DMS53 treated with DMSO at 0.1 percent for 48 hours (cell line): Measurements from ENCODE around the gene A3GALT2.

Experiments
- DNase-seq: peaks from one replicate; lab custom pipeline; 2025; ENCODE audit not compliant: unreplicated experiment; lab: John Stamatoyannopoulos, UW

A3GALT2 gene

GRCh38 chr1:33320619-33321165 lies at the start of gene A3GALT2:
A3GALT2 (minus strand) TSS chr1:33321098; CDS start chr1:33321098, 0 bp downstream.
- DNase-seq = no peak

GRCh38 chr1:33370301-33370700 lies 49.4 kb upstream of the A3GALT2 start:
- no peak for DNase-seq

- no peak for DNase-seq
Observed at GRCh38 chr1:33369764-33370163, 48.9 kb upstream of the A3GALT2 start.

GRCh38 chr1:33369081-33369480 lies 48.2 kb upstream of the A3GALT2 start:
- no peak for DNase-seq

- no peak for DNase-seq
Observed at GRCh38 chr1:33368431-33368830, 47.5 kb upstream of the A3GALT2 start.

- DNase-seq = peak; percentile 76
Observed at GRCh38 chr1:33367485-33368405, 46.8 kb upstream of the A3GALT2 start.

- DNase-seq = no peak
Observed at GRCh38 chr1:33366762-33367484, 46.0 kb upstream of the A3GALT2 start.

GRCh38 chr1:33365560-33365997 lies 44.7 kb upstream of the A3GALT2 start:
- no peak for DNase-seq

- DNase-seq = peak; percentile 58
Observed at GRCh38 chr1:33364565-33364918, 43.6 kb upstream of the A3GALT2 start.

- DNase-seq = no peak
Observed at GRCh38 chr1:33363470-33363861, 42.6 kb upstream of the A3GALT2 start.

GRCh38 chr1:33363021-33363420 lies 42.1 kb upstream of the A3GALT2 start:
- no peak for DNase-seq

GRCh38 chr1:33361532-33362235 lies 40.8 kb upstream of the A3GALT2 start:
- DNase-seq = no peak

GRCh38 chr1:33360367-33360766 lies 39.5 kb upstream of the A3GALT2 start:
- DNase-seq = no peak

- DNase-seq = no peak
Observed at GRCh38 chr1:33359931-33360330, 39.0 kb upstream of the A3GALT2 start.

- DNase-seq = no peak
Observed at GRCh38 chr1:33358795-33359503, 38.1 kb upstream of the A3GALT2 start.

GRCh38 chr1:33358114-33358794 lies 37.4 kb upstream of the A3GALT2 start:
- no peak for DNase-seq

GRCh38 chr1:33357099-33357498 lies 36.2 kb upstream of the A3GALT2 start:
- DNase-seq = no peak

GRCh38 chr1:33354707-33355316 lies 33.9 kb upstream of the A3GALT2 start:
- DNase-seq = no peak

- DNase-seq = no peak
Observed at GRCh38 chr1:33353531-33353930, 32.6 kb upstream of the A3GALT2 start.

GRCh38 chr1:33351281-33351660 lies 30.4 kb upstream of the A3GALT2 start:
- no peak for DNase-seq
